ENCODE measurements around the gene MPC1. TPM values are rescaled to one million over a fixed set of nuclear protein-coding genes. Genes with fewer than 3 reads are reported as not detected.

The MPC1 gene
- 100 to 1,000 TPM in 2 of 4 donors, 10 to 100 TPM in 2; 69.1 to 128 (median 103) TPM for total RNA-seq

DNA sequence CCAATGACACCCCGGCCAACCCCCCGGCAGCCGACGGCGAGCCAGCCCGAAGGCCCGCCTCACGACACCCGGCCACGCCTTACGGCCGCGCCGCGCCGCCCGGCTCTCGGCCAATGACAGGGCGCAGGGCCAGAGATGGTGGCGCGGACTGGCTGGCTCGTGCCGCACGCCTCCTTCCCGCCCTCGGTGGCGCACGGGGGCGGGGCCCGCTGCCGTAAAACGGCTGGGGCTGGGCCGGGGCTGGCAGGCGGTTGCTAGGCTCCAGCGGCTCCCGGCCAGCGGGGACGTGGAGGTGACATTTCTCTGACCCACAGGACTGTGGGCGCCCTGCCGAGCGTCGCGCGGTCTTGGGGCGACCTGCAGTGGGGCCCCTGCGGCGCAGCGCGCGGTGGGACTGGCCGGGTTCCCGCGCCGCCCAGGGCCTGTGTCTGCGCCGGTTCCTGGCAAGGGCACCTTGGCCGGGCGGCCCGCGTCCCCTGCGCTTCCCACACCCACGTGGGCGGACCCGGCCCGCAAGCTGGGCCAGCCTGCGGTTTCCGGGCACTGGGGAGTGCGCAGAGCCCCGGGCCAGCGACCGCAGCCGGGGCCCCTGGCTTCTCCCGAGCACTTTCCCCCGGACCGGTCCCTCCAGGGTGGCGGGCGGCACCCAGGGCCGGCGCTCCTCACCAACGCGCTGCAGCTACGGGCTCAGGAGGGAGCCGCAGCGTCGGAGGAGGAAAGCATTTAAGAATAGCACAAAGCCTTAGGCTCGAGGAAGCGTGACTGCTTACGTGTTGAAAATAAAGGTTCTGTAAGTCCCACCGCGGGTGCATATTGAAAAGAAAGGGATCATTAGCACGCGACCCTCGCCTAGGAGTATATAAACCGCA lies at the start of gene MPC1:
Gene MPC1 (minus strand): TSS at position 8 of the 869 bp plus-strand sequence. CDS start 64 bp downstream, outside the sequence.
- 0% methylated on average over 14 to 23 of the region's 94 CpGs for WGBS, 2 donors
- H3K9me3 ChIP-seq = no peaks in the 10 kb centered on the region
- peak; percentile 49 to 96 for TF ChIP-seq POLR2A (IDR thresholded peaks at IDR 0.05)
- TF ChIP-seq, protein P1, sequence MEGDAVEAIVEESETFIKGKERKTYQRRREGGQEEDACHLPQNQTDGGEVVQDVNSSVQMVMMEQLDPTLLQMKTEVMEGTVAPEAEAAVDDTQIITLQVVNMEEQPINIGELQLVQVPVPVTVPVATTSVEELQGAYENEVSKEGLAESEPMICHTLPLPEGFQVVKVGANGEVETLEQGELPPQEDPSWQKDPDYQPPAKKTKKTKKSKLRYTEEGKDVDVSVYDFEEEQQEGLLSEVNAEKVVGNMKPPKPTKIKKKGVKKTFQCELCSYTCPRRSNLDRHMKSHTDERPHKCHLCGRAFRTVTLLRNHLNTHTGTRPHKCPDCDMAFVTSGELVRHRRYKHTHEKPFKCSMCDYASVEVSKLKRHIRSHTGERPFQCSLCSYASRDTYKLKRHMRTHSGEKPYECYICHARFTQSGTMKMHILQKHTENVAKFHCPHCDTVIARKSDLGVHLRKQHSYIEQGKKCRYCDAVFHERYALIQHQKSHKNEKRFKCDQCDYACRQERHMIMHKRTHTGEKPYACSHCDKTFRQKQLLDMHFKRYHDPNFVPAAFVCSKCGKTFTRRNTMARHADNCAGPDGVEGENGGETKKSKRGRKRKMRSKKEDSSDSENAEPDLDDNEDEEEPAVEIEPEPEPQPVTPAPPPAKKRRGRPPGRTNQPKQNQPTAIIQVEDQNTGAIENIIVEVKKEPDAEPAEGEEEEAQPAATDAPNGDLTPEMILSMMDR (IDR thresholded peaks at IDR 0.05) = no peak
- H3K4me3 ChIP-seq (replicated peaks in 1 of 3) = peak within 1 kb of the TSS; percentile 68 to 94 (median 80)
- no peaks in the 10 kb centered on the region for H3K27me3 ChIP-seq
- intact Hi-C loops (cut with DNase I) = loop anchor here (10.0 kb wide), 1 partner anchor 48 kb away; no protein-coding TSS in a partner anchor
- H3K36me3 ChIP-seq = no peaks in the 10 kb centered on the region
- H3K27ac ChIP-seq = peak within 1 kb of the TSS; percentile 84 to 97 (median 94)
- H3K4me1 ChIP-seq = peaks cover 21 to 25% of the 10 kb centered on the region in 2 donors
- DNase-seq = peak; percentile 98

DNA sequence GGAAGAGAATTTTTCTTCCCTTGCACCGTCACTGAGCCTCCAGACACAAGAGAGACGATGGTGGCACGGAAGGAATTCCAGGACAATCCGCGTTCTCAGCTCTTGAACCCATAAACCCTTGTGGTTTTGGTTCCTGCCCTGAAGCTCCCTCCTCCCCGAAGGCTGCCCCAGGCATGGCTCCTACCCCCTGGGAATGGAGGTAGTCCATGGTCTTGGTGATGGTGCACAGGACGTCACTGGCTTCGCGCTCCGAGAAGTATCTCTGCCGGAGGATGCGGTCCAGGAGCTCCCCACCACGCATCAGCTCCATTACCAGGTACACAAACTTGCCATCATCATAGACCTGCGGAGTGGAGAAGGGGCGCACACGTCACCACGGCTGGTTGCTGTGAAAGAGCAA lies 47.5 kb upstream of the MPC1 start:
- DNase-seq = no peak
- H3K36me3 ChIP-seq = peaks cover 20 to 26% of the 10 kb centered on the region in 2 donors

DNA sequence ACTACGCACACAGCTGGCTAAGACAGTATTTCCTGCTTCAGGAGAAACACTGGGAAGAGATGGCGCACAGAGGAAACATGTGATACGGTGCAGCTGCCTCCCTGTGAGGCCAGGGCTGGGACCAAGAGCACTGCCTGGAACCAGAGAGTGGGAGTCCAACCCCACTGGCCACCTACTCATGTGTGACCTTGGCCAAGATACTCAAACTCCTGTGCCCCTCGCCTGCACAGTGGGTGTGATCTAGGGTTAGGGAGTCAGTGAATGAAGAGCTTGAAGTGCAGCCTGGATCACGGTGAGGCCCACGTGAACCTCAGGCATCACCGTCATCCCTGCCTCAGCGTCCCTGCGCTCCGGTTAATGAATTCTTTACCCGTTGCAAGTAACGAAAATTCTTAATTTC lies 41.7 kb upstream of the MPC1 start:
- Histone ChIP-seq H3K36me3 (peaks cover 16 to 19% of the 10 kb centered on the region in 2 donors), H3K4me3 (replicated peaks in 1 of 3) (no peak overlapping the region), H3K27me3 (no peaks in the 10 kb centered on the region), H3K27ac (no peak overlapping the region), H3K9me3 (no peaks in the 10 kb centered on the region), H3K4me1 (no peaks in the 10 kb centered on the region)
- 95 to 97% methylated on average over 12 of the region's 12 CpGs for WGBS, 2 donors
- DNase-seq = no peak
- intact Hi-C loops (cut with DNase I) = no loop called here
- TF ChIP-seq, protein P1 (IDR thresholded peaks at IDR 0.05) = no peak
- TF ChIP-seq POLR2A (IDR thresholded peaks at IDR 0.05) = no peak

More for the DNA sequence above, 47.5 kb upstream of the MPC1 start:
- H3K9me3 ChIP-seq = no peaks in the 10 kb centered on the region
- intact Hi-C loops (cut with DNase I) = no loop called here
- WGBS, 2 donors = 96% methylated on average over 17 of the region's 17 CpGs
- H3K27ac ChIP-seq = no peak overlapping the region
- H3K4me3 ChIP-seq (replicated peaks in 1 of 3) = no peak overlapping the region
- H3K27me3 ChIP-seq = no peaks in the 10 kb centered on the region
- H3K4me1 ChIP-seq = no peaks in the 10 kb centered on the region
- TF ChIP-seq, protein P1 (IDR thresholded peaks at IDR 0.05) = no peak
- no peak for TF ChIP-seq POLR2A (IDR thresholded peaks at IDR 0.05)

DNA sequence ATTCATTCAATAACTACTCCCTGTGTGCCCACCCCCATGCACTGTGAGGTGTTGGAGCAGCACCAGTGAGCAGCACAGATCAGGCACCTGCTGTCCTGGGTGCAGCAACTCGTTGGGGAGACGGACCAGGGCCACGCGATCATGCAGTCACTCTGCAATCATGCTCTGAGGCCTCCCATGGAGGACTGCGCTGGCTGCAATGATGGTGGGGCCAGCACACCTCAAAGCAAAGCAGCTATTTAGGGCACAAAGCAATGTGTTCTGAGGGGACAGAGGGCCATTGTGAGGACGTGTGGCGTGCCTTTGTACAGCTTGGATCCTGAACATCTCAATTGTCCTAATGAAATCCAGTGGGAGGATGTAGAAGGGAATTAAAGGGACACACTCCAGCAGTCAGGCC lies 41.0 kb upstream of the MPC1 start:
- WGBS, 2 donors = 88 to 89% methylated on average over 7 of the region's 7 CpGs
- Histone ChIP-seq H3K27me3 (no peaks in the 10 kb centered on the region), H3K27ac (no peak overlapping the region), H3K36me3 (peaks cover 14 to 19% of the 10 kb centered on the region in 2 donors), H3K4me3 (replicated peaks in 1 of 3) (no peak overlapping the region), H3K4me1 (no peaks in the 10 kb centered on the region), H3K9me3 (no peaks in the 10 kb centered on the region)
- no peak for DNase-seq
- TF ChIP-seq, protein P1 (IDR thresholded peaks at IDR 0.05) = no peak
- TF ChIP-seq POLR2A (IDR thresholded peaks at IDR 0.05) = no peak
- intact Hi-C loops (cut with DNase I) = no loop called here
